Spleen (tissue), 11 donors: Measurements from ENCODE around the gene RANBP1. TPM values are rescaled to one million over a fixed set of nuclear protein-coding genes. Genes with fewer than 3 reads are reported as not detected.

Source experiments
- DNase-seq: peaks from one replicate; pipeline ENCODE4 v3.0.0-alpha.2; 2020
- H3K27ac ChIP-seq, 8 donors: fragments of 200-600 bp; sonication (generic) in 7 of 8; 1 replicate in 4 of 8; 2 replicates in 4 of 8; pipeline versions ENCODE4 v1.5.0 to v1.8.0; 2016 to 2021; ENCODE audit warnings: inconsistent platforms in 4 of 8, mild to moderate bottlenecking in 4 of 8, moderate library complexity in 1 of 8
- H3K27me3 ChIP-seq, 7 donors: fragments of 200-600 bp; sonication (generic) in 6 of 7; replicated peaks in 1 of 7; 1 replicate in 4 of 7; 2 replicates in 3 of 7; pipeline versions ENCODE4 v1.5.0 to v1.8.0; 2016 to 2021; ENCODE audit warnings: inconsistent platforms in 3 of 7, mild to moderate bottlenecking in 1 of 7
- H3K36me3 ChIP-seq, 6 donors: fragments of 200-600 bp; sonication (generic) in 5 of 6; 1 replicate in 4 of 6; 2 replicates in 2 of 6; pipeline versions ENCODE4 v1.5.0 to v1.8.0; 2016 to 2021; ENCODE audit warnings: inconsistent platforms in 2 of 6
- H3K4me1 ChIP-seq, 6 donors: fragments of 200-600 bp; sonication (generic) in 5 of 6; 1 replicate in 3 of 6; 2 replicates in 3 of 6; pipeline versions ENCODE4 v1.5.0 to v1.8.0; 2016 to 2021; ENCODE audit warnings: inconsistent platforms in 3 of 6
- H3K4me3 ChIP-seq, 8 donors: fragments of 200-600 bp; sonication (generic) in 7 of 8; 1 replicate in 4 of 8; 2 replicates in 4 of 8; pipeline versions ENCODE4 v1.5.0 to v1.8.0; 2016 to 2021; ENCODE audit warnings: inconsistent platforms in 4 of 8, mild to moderate bottlenecking in 4 of 8, moderate library complexity in 2 of 8
- H3K9me3 ChIP-seq, 8 donors: fragments of 200-600 bp; sonication (generic) in 7 of 8; 1 replicate in 4 of 8; 2 replicates in 4 of 8; pipeline versions ENCODE4 v1.5.0 to v1.8.0; 2016 to 2021; ENCODE audit warnings: inconsistent platforms in 4 of 8
- POLR2A ChIP-seq, 3 donors: fragments of 450-650 bp; IDR thresholded peaks; one replicate each; pipeline ENCODE4 v1.5.1; 2017; ENCODE audit warnings: antibody characterized with exemption in 3 of 3, mild to moderate bottlenecking in 1 of 3
- POLR2AphosphoS5 ChIP-seq, 3 donors: sonication (generic); formaldehyde crosslinking; IDR thresholded peaks; one replicate each; pipeline ENCODE4 v1.5.1; 2017; ENCODE audit warnings: antibody characterized with exemption in 3 of 3
- WGBS, 5 donors: extraction: QIAGEN DNeasy Blood & Tissue Kit in 3 of 5; methylation state at CpG; one replicate each; pipeline versions ENCODE4 v1.1.5 to v1.1.7; 2013 to 2018; 5-methylcytosine and 5-hydroxymethylcytosine counted together
- intact Hi-C: fragments of 100-400 bp; cut with DNase I; formaldehyde crosslinking; loops from one replicate; pipeline ENCODE4 v1.15.0; 2023; ENCODE audit warnings: low total_unique reads
- polyA plus RNA-seq, 3 donors: library from polyadenylated mRNA; stranded (reverse); fragments of 200-250 nt; gene quantifications; one replicate each; pipeline ENCODE4 v1.2.1, GENCODE V29; 2013
- total RNA-seq, 7 donors: library from RNA; depleted of rRNA in 3 of 7; stranded (reverse); fragments of >200 nt in 3 of 7; fragmentation: NEBNext Ultra II Directional in 4 of 7; extraction: Animal tissue kit (Norgen Biotek cat#: 25700) in 4 of 7; gene quantifications; one replicate each; pipeline versions ENCODE4 v1.1.0 to v1.2.1, GENCODE V29; 2016 to 2021
- TF ChIP-seq, protein P1 (sequence below), 11 experiments: fragments of 200-600 bp in 7 of 11; fragments of 450-650 bp in 4 of 11; sonication (generic) in 4 of 11; IDR thresholded peaks in 8 of 11; conservative IDR thresholded peaks in 3 of 11; 1 replicate in 7 of 11; 2 replicates in 4 of 11; pipeline versions ENCODE4 v1.4.0 to v1.8.0; 2016 to 2021; ENCODE audit warnings: antibody characterized with exemption in 11 of 11, inconsistent platforms in 4 of 11, mild to moderate bottlenecking in 1 of 11
- donor health status: healthy with polysubstance abuse.
- donor health status: DM: no; HTN: no; CAD: no; lungs with moderate emphysema.
- donor health status: DM: no; HTN: no; CAD: no.
- donor health status: Bipolar disorder and iron deficiency.
- donor health status: healthy.
- donor health status: DM: no; HTN: no; CAD: no.
- donor health status: DM: yes; HTN: yes; CAD: no.

RANBP1 gene
- total and polyA plus RNA-seq, 10 donors, result 52.6 to 111 (median 94.6) TPM

DNA sequence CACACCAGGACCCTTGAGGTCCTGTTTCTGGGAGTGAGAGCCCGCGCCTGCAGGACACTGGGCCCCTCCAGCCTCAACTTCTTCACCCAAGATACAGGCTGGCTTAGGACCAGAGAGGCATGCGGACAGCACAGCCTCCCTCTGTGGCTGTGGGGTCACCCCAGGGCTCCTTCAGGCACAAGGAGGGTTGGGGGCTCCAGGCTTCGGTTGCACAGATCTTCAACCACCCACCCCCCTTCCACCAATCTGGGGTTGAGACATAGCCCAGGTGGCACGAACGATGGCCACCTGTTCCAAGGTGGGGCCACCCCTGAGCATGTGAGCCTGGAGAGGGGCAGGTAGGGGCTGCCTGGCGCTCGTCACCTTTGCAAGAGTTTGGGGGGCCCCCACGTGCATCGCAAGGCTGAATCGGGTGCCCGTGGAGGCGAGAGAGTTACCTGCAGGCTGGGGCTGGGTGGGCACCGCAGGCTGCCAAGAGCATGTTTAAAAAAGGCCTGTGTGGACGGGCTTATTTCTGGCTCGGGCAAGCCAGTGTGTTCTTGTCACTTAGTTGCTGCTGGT lies 16.9 kb downstream of the RANBP1 start:
- intact Hi-C loops, result no loop called here
- Histone ChIP-seq H3K27me3 (no peaks in the 10 kb centered on the region), H3K36me3 (peaks cover 0 to 5% (median 1%) of the 10 kb centered on the region in 6 donors), H3K27ac (peak overlapping the region in 3 of 8 donors; percentile 94 to 96 (median 94)), H3K4me3 (peak overlapping the region; percentile 62 to 98 (median 82)), H3K4me1 (peaks cover 18 to 82% (median 66%) of the 10 kb centered on the region in 6 donors), H3K9me3 (no peaks in the 10 kb centered on the region)
- no peak for TF ChIP-seq POLR2A (IDR thresholded peaks at IDR 0.05)
- TF ChIP-seq, protein P1, sequence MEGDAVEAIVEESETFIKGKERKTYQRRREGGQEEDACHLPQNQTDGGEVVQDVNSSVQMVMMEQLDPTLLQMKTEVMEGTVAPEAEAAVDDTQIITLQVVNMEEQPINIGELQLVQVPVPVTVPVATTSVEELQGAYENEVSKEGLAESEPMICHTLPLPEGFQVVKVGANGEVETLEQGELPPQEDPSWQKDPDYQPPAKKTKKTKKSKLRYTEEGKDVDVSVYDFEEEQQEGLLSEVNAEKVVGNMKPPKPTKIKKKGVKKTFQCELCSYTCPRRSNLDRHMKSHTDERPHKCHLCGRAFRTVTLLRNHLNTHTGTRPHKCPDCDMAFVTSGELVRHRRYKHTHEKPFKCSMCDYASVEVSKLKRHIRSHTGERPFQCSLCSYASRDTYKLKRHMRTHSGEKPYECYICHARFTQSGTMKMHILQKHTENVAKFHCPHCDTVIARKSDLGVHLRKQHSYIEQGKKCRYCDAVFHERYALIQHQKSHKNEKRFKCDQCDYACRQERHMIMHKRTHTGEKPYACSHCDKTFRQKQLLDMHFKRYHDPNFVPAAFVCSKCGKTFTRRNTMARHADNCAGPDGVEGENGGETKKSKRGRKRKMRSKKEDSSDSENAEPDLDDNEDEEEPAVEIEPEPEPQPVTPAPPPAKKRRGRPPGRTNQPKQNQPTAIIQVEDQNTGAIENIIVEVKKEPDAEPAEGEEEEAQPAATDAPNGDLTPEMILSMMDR (IDR thresholded peaks at IDR 0.05 in 8 of 11, conservative IDR thresholded peaks at IDR 0.05 in 3 of 11), result no peak
- no peak for TF ChIP-seq POLR2AphosphoS5 (IDR thresholded peaks at IDR 0.05)
- WGBS, 5 donors, result 70 to 88% (median 78%) methylated on average over 12 to 16 of the region's 16 CpGs
- no peak for DNase-seq

DNA sequence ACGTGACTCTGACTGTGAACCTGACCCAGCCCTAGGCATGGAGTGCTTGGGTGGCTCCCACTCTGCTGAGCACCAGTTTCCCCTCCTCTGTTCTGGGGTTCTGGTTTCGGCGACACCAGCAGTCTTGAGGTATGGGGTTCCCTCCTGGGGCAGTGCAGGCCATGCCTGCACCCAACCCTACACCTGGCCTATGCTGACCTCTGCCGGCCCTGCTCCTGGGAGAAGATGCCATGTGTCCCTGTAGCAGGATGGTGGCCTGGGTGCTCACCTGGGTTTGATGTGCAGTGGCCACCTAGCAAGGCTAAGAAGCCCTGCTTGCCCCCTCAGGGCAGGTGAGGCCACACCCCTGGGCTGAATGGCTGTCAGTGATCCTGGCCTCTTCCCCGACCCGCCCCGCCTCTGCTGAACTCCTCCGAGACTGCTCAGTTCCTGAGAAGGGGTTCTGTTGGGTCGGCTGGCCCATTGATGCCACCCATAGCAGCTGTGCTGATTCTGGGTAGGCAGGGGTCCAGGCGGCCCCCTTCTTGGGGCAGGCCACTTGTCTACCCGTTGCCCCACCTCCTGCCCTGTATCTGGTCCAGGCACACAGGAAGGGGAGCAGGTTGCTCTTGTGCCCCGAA lies 18.1 kb downstream of the RANBP1 start:
- no peak for TF ChIP-seq POLR2A (IDR thresholded peaks at IDR 0.05)
- TF ChIP-seq, protein P1 (IDR thresholded peaks at IDR 0.05 in 8 of 11, conservative IDR thresholded peaks at IDR 0.05 in 3 of 11), result no peak
- TF ChIP-seq POLR2AphosphoS5 (IDR thresholded peaks at IDR 0.05), result no peak
- peaks cover 0 to 3% (median 0%) of the 10 kb centered on the region in 6 donors for H3K36me3 ChIP-seq

DNA sequence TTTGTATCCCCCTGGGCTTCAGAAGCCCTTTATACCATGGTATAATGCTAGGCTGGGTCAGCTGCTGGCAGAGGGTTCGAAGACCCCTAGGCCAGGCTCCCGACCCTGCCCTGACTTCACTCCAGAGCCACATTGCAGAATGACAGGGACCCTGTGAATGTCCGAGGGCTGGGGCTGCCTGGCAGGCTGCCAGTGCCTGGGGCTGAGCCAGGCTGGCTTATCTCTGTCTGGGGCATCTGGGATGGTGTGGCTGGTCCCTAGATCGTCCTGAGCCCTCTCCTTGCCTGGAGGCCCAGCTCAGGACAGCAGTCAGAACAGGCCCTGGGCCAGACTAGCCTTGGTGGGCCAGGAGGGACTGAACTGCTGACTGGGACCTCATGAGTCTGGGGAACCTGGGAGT lies 19.4 kb downstream of the RANBP1 start:
- Histone ChIP-seq H3K27ac (no peak overlapping the region), H3K9me3 (no peaks in the 10 kb centered on the region), H3K27me3 (no peaks in the 10 kb centered on the region), H3K36me3 (peaks cover 0 to 15% (median 8%) of the 10 kb centered on the region in 6 donors), H3K4me1 (peaks cover 19 to 78% (median 70%) of the 10 kb centered on the region in 6 donors), H3K4me3 (no peak overlapping the region)
- DNase-seq, result no peak
- intact Hi-C loops, result no loop called here
- WGBS, 5 donors, result 63 to 83% (median 74%) methylated on average over 2 to 4 of the region's 4 CpGs
- TF ChIP-seq POLR2AphosphoS5 (IDR thresholded peaks at IDR 0.05), result no peak
- TF ChIP-seq, protein P1 (IDR thresholded peaks at IDR 0.05 in 8 of 11, conservative IDR thresholded peaks at IDR 0.05 in 3 of 11), result no peak
- TF ChIP-seq POLR2A (IDR thresholded peaks at IDR 0.05), result no peak

More for the DNA sequence above, 18.1 kb downstream of the RANBP1 start:
- Histone ChIP-seq H3K27me3 (no peaks in the 10 kb centered on the region), H3K4me3 (no peak overlapping the region), H3K4me1 (peaks cover 19 to 89% (median 76%) of the 10 kb centered on the region in 6 donors), H3K27ac (no peak overlapping the region), H3K9me3 (no peaks in the 10 kb centered on the region)
- 80 to 92% (median 84%) methylated on average over 7 to 12 of the region's 12 CpGs for WGBS, 5 donors
- DNase-seq, result no peak
- intact Hi-C loops, result no loop called here
